ENCODE data around the gene NUDT15. TPM values are rescaled to one million over a fixed set of nuclear protein-coding genes. Genes with fewer than 3 reads are reported as not detected.

The NUDT15 gene
- polyA plus RNA-seq, 3 donors = 5.1 to 13.3 (median 12.6) TPM

- peak; percentile 91 to 96 (median 94) for DNase-seq
- H3K4me1 ChIP-seq (ENCODE audit: control insufficient read depth in 1 of 2, insufficient read depth in 2 of 2, low read length in 2 of 2) = peaks cover 12% of the 10 kb centered on the region in 2 donors
- peaks cover 0 to under 1% of the 10 kb centered on the region in 2 donors for H3K36me3 ChIP-seq (replicated peaks in 1 of 2; ENCODE audit: control insufficient read depth in 1 of 2, insufficient read depth in 2 of 2, low read length in 2 of 2)
- intact Hi-C loops (cut with micrococcal nuclease) = loop anchor here in 1 of 2 donors (5.0 kb wide), 1 partner anchor 58 kb away; the partner anchor contains the start of gene NUDT15
- Mint-ChIP-seq H3K9me3 (peaks cover 0 to 10% (median 8%) of the 10 kb centered on the region in 7 donors), H3K27me3 (ENCODE audit: low read depth in 3 of 3) (peaks cover 1 to 6% (median 2%) of the 10 kb centered on the region in 3 donors), H3K4me1 (peaks cover 27% of the 10 kb centered on the region), H3K4me3 (peak within 1 kb of the TSS; percentile 96 to 97), H3K36me3 (peaks cover 0 to 3% of the 10 kb centered on the region in 2 donors), H3K27ac (peak within 1 kb of the TSS; percentile 89 to 99 (median 95))
- peak within 1 kb of the TSS; percentile 96 for H3K9ac ChIP-seq (ENCODE audit: insufficient read depth, low read length, poor library complexity, severe bottlenecking)
- peak within 1 kb of the TSS; percentile 74 to 91 for H3K27ac ChIP-seq (ENCODE audit: low read depth in 1 of 2, low read length in 2 of 2)
- peak within 1 kb of the TSS; percentile 77 for H2AFZ ChIP-seq (ENCODE audit: insufficient read depth, low read depth, low read length, poor library complexity, severe bottlenecking)
- H3K27me3 ChIP-seq (ENCODE audit: control insufficient read depth in 2 of 2, insufficient read depth in 2 of 2, low read length in 2 of 2) = no peaks in the 10 kb centered on the region
- H3K79me2 ChIP-seq (ENCODE audit: insufficient read depth, low read length) = peaks cover 54% of the 10 kb centered on the region
- peaks cover 18% of the 10 kb centered on the region for H4K20me1 ChIP-seq (ENCODE audit: insufficient read depth, low read length)
- TF ChIP-seq CTCF (IDR thresholded peaks at IDR 0.05) = peak; percentile 97
- H3K9me3 ChIP-seq (replicated peaks in 1 of 2; ENCODE audit: control insufficient read depth in 1 of 2, insufficient read depth in 1 of 2, low read length in 2 of 2) = no peaks in the 10 kb centered on the region
- H3K4me3 ChIP-seq (replicated peaks in 1 of 3; ENCODE audit: low read depth in 2 of 3, low read length in 3 of 3) = peak within 1 kb of the TSS; percentile 83 to 95 (median 86)
- peak within 1 kb of the TSS; percentile 90 for H3K4me2 ChIP-seq (replicated peaks; ENCODE audit: extremely low read depth, low read length, poor library complexity, severe bottlenecking)
- whole genome bisulfite sequencing (ENCODE audit: insufficient coverage) = 1% methylated on average over 45 of the region's 54 CpGs
Measured at GRCh38 chr13:48094781-48095502, 57.4 kb downstream of the NUDT15 start, which contains the start of gene MED4. Gene MED4 (minus strand): TSS chr13:48095104. CDS start chr13:48095078, 26 bp downstream.

- Mint-ChIP-seq H3K36me3 (peaks cover 0 to 3% of the 10 kb centered on the region in 2 donors), H3K27me3 (ENCODE audit: low read depth in 3 of 3) (peaks cover 1 to 6% (median 2%) of the 10 kb centered on the region in 3 donors), H3K27ac (no peak overlapping the region), H3K4me3 (no peak overlapping the region), H3K4me1 (peaks cover 23% of the 10 kb centered on the region), H3K9me3 (peaks cover 0 to 10% (median 8%) of the 10 kb centered on the region in 7 donors)
- no peaks in the 10 kb centered on the region for H3K36me3 ChIP-seq (replicated peaks in 1 of 2; ENCODE audit: control insufficient read depth in 1 of 2, insufficient read depth in 2 of 2, low read length in 2 of 2)
- no peaks in the 10 kb centered on the region for H3K9me3 ChIP-seq (replicated peaks in 1 of 2; ENCODE audit: control insufficient read depth in 1 of 2, insufficient read depth in 1 of 2, low read length in 2 of 2)
- no peak overlapping the region for H2AFZ ChIP-seq (ENCODE audit: insufficient read depth, low read depth, low read length, poor library complexity, severe bottlenecking)
- H3K79me2 ChIP-seq (ENCODE audit: insufficient read depth, low read length) = peaks cover 36% of the 10 kb centered on the region
- no peak for DNase-seq
- WGBS (ENCODE audit: insufficient coverage) = 100% methylated on average over 1 of the region's 3 CpGs
- peaks cover 12% of the 10 kb centered on the region in 2 donors for H3K4me1 ChIP-seq (ENCODE audit: control insufficient read depth in 1 of 2, insufficient read depth in 2 of 2, low read length in 2 of 2)
- H3K4me2 ChIP-seq (replicated peaks; ENCODE audit: extremely low read depth, low read length, poor library complexity, severe bottlenecking) = no peak overlapping the region
- H4K20me1 ChIP-seq (ENCODE audit: insufficient read depth, low read length) = peaks cover under 1% of the 10 kb centered on the region
- intact Hi-C loops (cut with micrococcal nuclease) = loop anchor here in 1 of 2 donors (5.0 kb wide), 1 partner anchor 59 kb away; the partner anchor contains the start of gene NUDT15
- no peak overlapping the region for H3K9ac ChIP-seq (ENCODE audit: insufficient read depth, low read length, poor library complexity, severe bottlenecking)
- H3K4me3 ChIP-seq (replicated peaks in 1 of 3; ENCODE audit: low read depth in 2 of 3, low read length in 3 of 3) = no peak overlapping the region
- H3K27me3 ChIP-seq (ENCODE audit: control insufficient read depth in 2 of 2, insufficient read depth in 2 of 2, low read length in 2 of 2) = no peaks in the 10 kb centered on the region
- H3K27ac ChIP-seq (ENCODE audit: low read depth in 1 of 2, low read length in 2 of 2) = no peak overlapping the region
- TF ChIP-seq CTCF (IDR thresholded peaks at IDR 0.05) = no peak
Measured at GRCh38 chr13:48096670-48097069, 59.1 kb downstream of the NUDT15 start.

Other genes starting within 250 kb of the NUDT15 start
- 10 to 100 TPM; 15.0 to 37.2 (median 34.3) TPM for gene SUCLA2, start 36.5 kb upstream of the NUDT15 start, polyA plus RNA-seq
- 10 to 100 TPM; 28.4 to 53.8 (median 50.8) TPM for gene MED4, start 57.4 kb downstream of the NUDT15 start, polyA plus RNA-seq
- 1,000 to 10,000 TPM in 2 of 3 donors, 100 to 1,000 TPM in 1; 702 to 1,657 (median 1,502) TPM for gene ITM2B, start 195.5 kb downstream of the NUDT15 start, polyA plus RNA-seq